Heart right ventricle (tissue), 16 donors: ENCODE results near the gene P2RX3. TPM values are rescaled to one million over a fixed set of nuclear protein-coding genes. Genes with fewer than 3 reads are reported as not detected.

Source experiments
- ATAC-seq, 8 donors: fragments of 200-7000 bp; cut with Tn5 transposase; one replicate each; pipeline ENCODE4 v1.9.1; 2020; ENCODE audit warnings: mild to moderate bottlenecking in 8 of 8, moderate library complexity in 8 of 8, moderate number of reproducible peaks in 1 of 8
- DNase-seq, 2 donors: peaks; one replicate each; pipeline ENCODE4 v3.0.0-alpha.2; 2020
- H3K27ac ChIP-seq, 10 donors: fragments of 200-600 bp; sonication (generic) in 2 of 10; one replicate each; pipeline versions ENCODE4 v1.5.0 to v1.8.0; 2020 to 2022; ENCODE audit warnings: mild to moderate bottlenecking in 3 of 10
- H3K27me3 ChIP-seq, 7 donors: fragments of 200-600 bp; one replicate each; pipeline ENCODE4 v1.8.0; 2021 to 2022; ENCODE audit warnings: mild to moderate bottlenecking in 2 of 7
- H3K36me3 ChIP-seq, 9 donors: fragments of 200-600 bp; sonication (generic) in 1 of 9; one replicate each; pipeline versions ENCODE4 v1.5.0 to v1.8.0; 2020 to 2022; ENCODE audit warnings: mild to moderate bottlenecking in 2 of 9
- H3K4me1 ChIP-seq, 9 donors: fragments of 200-600 bp; sonication (generic) in 1 of 9; one replicate each; pipeline versions ENCODE4 v1.5.0 to v1.8.0; 2020 to 2022; ENCODE audit warnings: mild to moderate bottlenecking in 4 of 9
- H3K4me3 ChIP-seq, 10 donors: fragments of 200-600 bp; sonication (generic) in 2 of 10; one replicate each; pipeline versions ENCODE4 v1.5.0 to v1.8.0; 2020 to 2022; ENCODE audit warnings: mild to moderate bottlenecking in 7 of 10, moderate library complexity in 2 of 10
- H3K9me3 ChIP-seq, 11 donors: fragments of 200-600 bp in 10 of 11; sonication (generic) in 2 of 11; one replicate each; pipeline versions ENCODE4 v1.5.0 to v1.8.0; 2013 to 2022; ENCODE audit warnings: mild to moderate bottlenecking in 2 of 11, control low read depth in 1 of 11, moderate library complexity in 1 of 11
- CTCF ChIP-seq, 9 donors: fragments of 200-600 bp; sonication (generic) in 2 of 9; IDR thresholded peaks; one replicate each; pipeline versions ENCODE4 v1.5.0 to v1.8.0; 2021 to 2022; ENCODE audit warnings: antibody characterized with exemption in 9 of 9, mild to moderate bottlenecking in 5 of 9, moderate library complexity in 1 of 9
- WGBS, 2 donors: extraction: QIAGEN DNeasy Blood & Tissue Kit; methylation state at CpG; one replicate each; pipeline ENCODE4 v1.1.7; 2013; ENCODE audit warnings: inconsistent platforms in 1 of 2; 5-methylcytosine and 5-hydroxymethylcytosine counted together
- intact Hi-C, 10 donors: fragments of 100-400 bp; cut with DNase I; formaldehyde crosslinking; loops; one replicate each; pipeline versions ENCODE4 v1.11.1 to v1.14.2; 2022
- polyA plus RNA-seq, 2 donors: library from polyadenylated mRNA; stranded (reverse); fragments of 200-250 nt; gene quantifications; one replicate each; pipeline ENCODE4 v1.2.3, GENCODE V29; 2013
- total RNA-seq, 10 donors: library from RNA; stranded (reverse); fragmentation: NEBNext Ultra II Directional in 3 of 10; extraction: Animal tissue kit (Norgen Biotek cat#: 25700) in 3 of 10; gene quantifications; one replicate each; pipeline versions ENCODE4 v1.2.1 to v1.2.4, GENCODE V29; 2021 to 2023
- donor health status: Arrhythmogenic right ventricular cardiomyopathy.
- donor health status: ischemic (EF 13 %, LVEDD 7.1; RV severe dilation, severe dysfunction).
- donor health status: healthy with polysubstance abuse.
- donor health status: DM: no; HTN: yes; CAD: no.
- donor health status: DM: no; HTN: no; CAD: no.
- donor health status: ischemic (EF 25% LVEDD 6.9; RV normal size, moderate dysfunction).
- donor health status: ischemic (EF 25% LVEDD 5.7; RV mildly dilated, moderate dysfunction).
- donor health status: healthy.
- donor health status: DM: yes; HTN: yes; CAD: no.
- donor health status: Ischemic cardiomyopathy.
- donor health status: ischemic (EF 35%, LVEDD 5.7; RV mildly dilated, moderate dysfunction).
- donor health status: nonischemic (EF 11% LVEDD 7.7; RV severe dilation, severe dysfunction).
- donor health status: DM: yes; HTN: yes; CAD: no.
- donor health status: PGD.
- donor health status: ischemic (EF 29% LVEDD 5.4; RV normal size, mild dysfunction).
- donor health status: nonischemic (EF 23%, LVEDD 6.1; RV moderate dilation, normal function).

P2RX3 gene
- total and polyA plus RNA-seq, 12 donors, result 0.32 to 5.1 (median 1.4) TPM

- peak overlapping the region in 7 of 10 donors; percentile 7 to 70 (median 36) for H3K27ac ChIP-seq
- peaks cover 0 to 90% (median 28%) of the 10 kb centered on the region in 9 donors for H3K36me3 ChIP-seq
- no peaks in the 10 kb centered on the region for H3K9me3 ChIP-seq
- intact Hi-C loops, result no loop called here
- ATAC-seq (no peak), DNase-seq (no peak)
- TF ChIP-seq CTCF (IDR thresholded peaks at IDR 0.05), result no peak
- peaks cover 39 to 97% (median 72%) of the 10 kb centered on the region in 9 donors for H3K4me1 ChIP-seq
- no peaks in the 10 kb centered on the region for H3K27me3 ChIP-seq
- WGBS, 2 donors, result 55 to 73% methylated on average over 3 of the region's 3 CpGs
- H3K4me3 ChIP-seq, result no peak overlapping the region
These were observed 22.1 kb upstream of the P2RX3 start for GRCh38 chr11:57316017-57316416.

GRCh38 chr11:57318178-57318577 is 20.0 kb upstream of the P2RX3 start:
- 57 to 67% methylated on average over 2 of the region's 2 CpGs for WGBS, 2 donors
- DNase-seq (peak in 1 of 2 donors; percentile 62), ATAC-seq (peak in 1 of 8 donors; percentile 6)
- intact Hi-C loops, result no loop called here
- Histone ChIP-seq H3K4me1 (peaks cover 33 to 96% (median 67%) of the 10 kb centered on the region in 9 donors), H3K9me3 (no peaks in the 10 kb centered on the region), H3K27ac (peak overlapping the region in 8 of 10 donors; percentile 20 to 70 (median 40)), H3K4me3 (peak overlapping the region in 4 of 10 donors; percentile 5 to 20 (median 16)), H3K36me3 (peaks cover 0 to 76% (median 20%) of the 10 kb centered on the region in 9 donors), H3K27me3 (no peaks in the 10 kb centered on the region)
- TF ChIP-seq CTCF (IDR thresholded peaks at IDR 0.05), result no peak

- H3K4me1 ChIP-seq, result peaks cover 26 to 86% (median 71%) of the 10 kb centered on the region in 9 donors
- no peaks in the 10 kb centered on the region for H3K9me3 ChIP-seq
- peak overlapping the region in 5 of 10 donors; percentile 10 to 80 (median 23) for H3K4me3 ChIP-seq
- ATAC-seq, result no peak
- intact Hi-C loops, result loop anchor here in 1 of 10 donors (5.0 kb wide), 1 partner anchor 43 kb away; no protein-coding TSS in a partner anchor
- peaks cover 0 to 56% (median 13%) of the 10 kb centered on the region in 9 donors for H3K36me3 ChIP-seq
- 81 to 85% methylated on average over 22 of the region's 22 CpGs for WGBS, 2 donors
- no peak for TF ChIP-seq CTCF (IDR thresholded peaks at IDR 0.05)
- peak overlapping the region in 9 of 10 donors; percentile 10 to 96 (median 43) for H3K27ac ChIP-seq
- no peaks in the 10 kb centered on the region for H3K27me3 ChIP-seq
- DNase-seq, result no peak
These were observed 18.0 kb upstream of the P2RX3 start for GRCh38 chr11:57320067-57320718.

- no peak for TF ChIP-seq CTCF (IDR thresholded peaks at IDR 0.05)
- intact Hi-C loops, result loop anchor here in 1 of 10 donors (5.0 kb wide), 1 partner anchor 44 kb away; no protein-coding TSS in a partner anchor
- H3K4me1 ChIP-seq, result peaks cover 25 to 86% (median 71%) of the 10 kb centered on the region in 9 donors
- peak overlapping the region in 9 of 10 donors; percentile 16 to 80 (median 66) for H3K4me3 ChIP-seq
- no peaks in the 10 kb centered on the region for H3K9me3 ChIP-seq
- ATAC-seq (no peak), DNase-seq (no peak)
- H3K27ac ChIP-seq, result peak overlapping the region; percentile 15 to 96 (median 92)
- WGBS, 2 donors, result 69 to 73% methylated on average over 2 of the region's 2 CpGs
- no peaks in the 10 kb centered on the region for H3K27me3 ChIP-seq
- peaks cover 0 to 50% (median 13%) of the 10 kb centered on the region in 9 donors for H3K36me3 ChIP-seq
These were observed 17.3 kb upstream of the P2RX3 start for GRCh38 chr11:57320719-57321387.
